ENCODE measurements around the gene SELENOS.
"Not testable (repeated sequence)": the region's sequence is repeated elsewhere in the genome, so short reads cannot be mapped to it uniquely, and the experiment has no call there.

The SELENOS gene

DNA sequence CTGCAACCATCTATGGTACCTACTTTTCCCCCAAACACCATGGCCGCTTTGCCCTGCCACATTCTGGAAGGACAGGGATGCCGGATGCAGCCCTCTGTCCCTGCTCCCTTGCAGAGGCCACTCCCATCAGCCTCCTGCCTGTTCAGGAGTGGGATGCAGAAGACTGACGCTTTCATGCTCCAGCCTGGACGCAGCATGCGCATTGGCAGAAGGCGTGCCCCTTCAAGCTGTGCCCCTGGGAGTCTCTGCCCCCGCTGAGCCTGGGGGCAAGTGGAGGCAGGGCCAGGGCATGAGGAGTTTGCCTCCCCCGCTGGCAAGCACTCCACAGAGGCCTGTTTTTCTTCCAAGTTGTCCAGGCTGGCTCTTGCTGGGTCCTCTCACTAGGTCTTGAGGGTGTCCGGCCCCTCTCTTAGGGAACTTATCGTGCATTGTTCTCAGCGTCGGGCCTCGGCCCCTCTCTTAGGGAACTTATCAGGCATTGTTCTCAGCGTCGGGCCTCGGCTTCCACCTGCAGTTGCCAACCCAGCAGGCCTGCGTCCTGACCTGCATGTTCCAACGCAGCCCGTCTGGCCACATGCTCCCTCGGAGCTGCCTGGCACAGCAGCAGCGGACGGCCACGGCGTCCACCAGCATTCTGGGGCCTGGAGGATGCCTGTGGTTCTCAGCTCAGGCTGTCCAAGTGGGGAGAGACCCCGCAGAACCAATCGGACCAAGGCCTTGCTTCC lies 32.3 kb upstream of the SELENOS start:
- no peak for DNase-seq (ENCODE audit: low read depth)

DNA sequence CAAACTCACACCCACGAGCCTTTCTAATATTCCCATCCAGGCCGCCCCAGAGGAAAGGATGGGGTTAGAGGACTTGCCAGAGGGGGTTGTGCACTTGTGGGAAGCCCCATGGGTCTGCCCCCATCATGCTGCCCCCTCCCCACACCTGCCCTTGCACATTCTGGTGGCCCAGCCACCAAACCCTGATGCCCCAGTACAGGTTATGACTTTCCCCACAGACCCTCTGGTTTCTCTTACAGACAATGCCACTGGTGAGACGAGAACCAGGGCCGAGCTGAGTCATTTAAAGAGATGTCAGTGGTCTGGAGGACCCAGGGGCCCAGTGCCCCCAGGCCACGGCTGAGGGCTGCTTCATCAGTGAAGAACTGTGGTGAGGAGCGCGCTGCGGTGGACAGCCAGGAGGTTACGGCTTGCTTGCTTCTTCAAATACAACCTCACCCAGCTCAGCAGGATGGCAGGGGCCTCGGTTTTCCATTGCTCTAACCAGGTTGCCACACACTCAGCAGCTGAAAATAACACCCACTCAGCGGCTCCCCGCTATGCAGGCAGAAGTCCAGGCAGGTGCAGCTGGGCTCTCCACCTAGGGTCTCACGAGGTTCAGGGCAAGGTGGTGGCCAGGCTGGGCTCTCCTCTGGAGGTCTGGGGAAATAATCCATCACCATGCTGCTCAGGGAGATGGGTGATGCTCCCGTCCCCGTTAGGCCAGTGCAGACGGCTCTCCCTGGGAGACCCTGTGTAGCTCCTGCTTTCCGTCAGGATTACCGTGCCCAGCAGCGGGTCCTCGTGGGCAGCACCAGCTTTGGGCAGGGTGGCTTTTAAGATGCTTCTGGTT lies 31.5 kb upstream of the SELENOS start:
- no peak for DNase-seq (ENCODE audit: low read depth)

DNA sequence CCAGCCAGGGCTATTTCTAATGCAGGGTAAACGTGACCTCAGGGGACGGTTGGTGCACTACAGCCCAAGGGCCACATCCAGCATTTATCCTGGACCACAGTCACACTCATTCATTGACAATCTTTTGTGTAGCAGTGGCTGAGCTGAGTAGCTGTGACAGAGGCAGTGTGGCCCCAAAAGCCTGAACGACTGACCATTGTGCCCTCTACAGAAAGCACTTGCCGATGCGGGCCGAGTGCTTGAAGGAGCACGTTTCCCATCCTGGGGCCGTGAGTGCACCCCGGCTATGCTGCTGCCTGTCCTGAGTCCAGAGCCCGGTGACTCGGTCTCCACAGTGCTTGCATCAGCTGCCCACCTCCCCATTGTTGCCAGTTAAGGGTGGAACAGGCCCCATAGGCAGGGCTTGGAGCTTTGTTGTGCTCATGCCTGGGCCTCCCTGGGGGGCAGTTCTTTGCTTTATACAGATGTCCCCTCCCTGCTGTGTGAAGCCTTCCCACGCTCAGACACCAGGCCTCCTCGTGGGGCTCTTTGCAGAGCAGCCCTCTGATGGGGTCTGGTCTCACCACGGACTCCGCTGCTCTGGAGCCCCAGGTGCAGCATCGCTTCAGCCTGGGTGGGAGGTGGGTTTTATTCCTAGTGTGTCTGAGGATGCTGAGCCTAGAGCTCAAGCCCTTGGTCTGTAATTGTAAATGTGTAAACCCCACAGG lies 30.8 kb upstream of the SELENOS start:
- DNase-seq (ENCODE audit: low read depth), result no peak

- no peak for DNase-seq (ENCODE audit: low read depth)
Measured at GRCh38 chr15:101307048-101307896, 30.0 kb upstream of the SELENOS start.

GRCh38 chr15:101306341-101307047 lies 29.2 kb upstream of the SELENOS start:
- no peak for DNase-seq (ENCODE audit: low read depth)

GRCh38 chr15:101305820-101306255 lies 28.6 kb upstream of the SELENOS start:
- DNase-seq (ENCODE audit: low read depth), result no peak

GRCh38 chr15:101303408-101303807 lies 26.1 kb upstream of the SELENOS start:
- no peak for DNase-seq (ENCODE audit: low read depth)

- DNase-seq (ENCODE audit: low read depth), result no peak
Measured at GRCh38 chr15:101296418-101297405, 19.4 kb upstream of the SELENOS start.

DNA sequence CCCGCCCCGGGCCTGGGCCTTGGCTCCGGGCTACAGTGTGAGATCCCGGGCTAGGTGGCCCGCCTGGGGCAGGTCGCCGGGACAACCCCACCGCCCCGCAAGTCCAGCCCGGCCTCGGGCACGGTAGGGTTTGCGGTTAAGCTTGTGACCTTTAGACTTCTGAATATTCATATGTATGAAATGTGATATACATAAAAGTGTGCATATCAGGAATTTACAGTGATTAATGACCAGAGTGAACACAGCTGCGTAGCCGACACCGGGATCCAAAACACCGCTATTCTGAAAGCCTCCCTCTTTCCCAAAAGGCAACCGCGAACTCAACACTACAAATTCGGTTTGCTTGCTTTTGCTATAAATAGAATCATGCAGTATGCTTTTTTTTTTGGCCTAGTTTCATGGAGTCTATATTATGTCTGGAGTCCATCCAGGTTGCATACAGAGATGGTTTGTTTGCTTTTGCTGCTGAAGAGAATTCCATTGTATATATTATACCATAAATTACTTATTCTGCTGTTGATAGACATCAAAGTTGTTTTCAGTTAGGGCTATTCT lies 18.4 kb upstream of the SELENOS start:
- no peak for DNase-seq (ENCODE audit: low read depth)

- peak; percentile 98 for DNase-seq (ENCODE audit: low read depth)
Measured at GRCh38 chr15:101294731-101295606, 17.7 kb upstream of the SELENOS start, which contains the start of gene SNRPA1. Gene SNRPA1 (minus strand): TSS chr15:101295248. CDS start chr15:101295178, 70 bp downstream.

GRCh38 chr15:101293122-101293521 lies 15.8 kb upstream of the SELENOS start:
- DNase-seq (ENCODE audit: low read depth), result no peak

GRCh38 chr15:101288905-101289513 lies 11.7 kb upstream of the SELENOS start:
- DNase-seq (ENCODE audit: low read depth), result no peak

GRCh38 chr15:101287342-101287741 lies 10.1 kb upstream of the SELENOS start:
- not testable (repeated sequence) for DNase-seq (ENCODE audit: low read depth)

- no peak for DNase-seq (ENCODE audit: low read depth)
Measured at GRCh38 chr15:101286471-101287114, 9.3 kb upstream of the SELENOS start.

GRCh38 chr15:101283931-101284330 lies 6.6 kb upstream of the SELENOS start:
- no peak for DNase-seq (ENCODE audit: low read depth)

DNA sequence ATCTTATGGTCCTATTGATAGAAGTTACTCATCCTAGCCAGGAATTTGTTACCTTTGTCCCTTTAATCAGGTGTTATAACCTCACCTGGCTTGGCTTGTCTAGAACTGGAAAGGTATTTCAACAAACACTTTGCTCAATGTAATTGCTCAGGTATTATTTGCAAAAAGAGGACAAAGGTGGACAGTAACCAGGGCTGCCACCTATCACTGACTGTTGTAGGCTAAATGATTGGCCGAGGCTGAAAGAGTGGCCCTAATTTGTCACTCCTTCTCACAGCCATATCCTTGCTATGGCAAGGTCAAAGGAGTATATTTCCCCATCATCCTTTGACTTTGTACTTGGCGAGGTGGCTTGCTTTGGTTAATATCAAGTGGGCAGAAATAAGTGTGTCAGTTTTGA lies 2.7 kb upstream of the SELENOS start:
- DNase-seq (ENCODE audit: low read depth), result no peak

- DNase-seq (ENCODE audit: low read depth), result no peak
Measured at GRCh38 chr15:101277943-101278564, 769 bp upstream of the SELENOS start.
